ENCODE results near the gene ZNF366.

The ZNF366 gene

GRCh38 chr5:72507231-72507906, at the start of gene ZNF366:
TSS of gene ZNF366 (minus strand) at chr5:72507410. CDS start at chr5:72461496, 45,914 bp downstream.
- peak; percentile 63 for DNase-seq

GRCh38 chr5:72556351-72557166, 49.3 kb upstream of the ZNF366 start:
- DNase-seq, result peak; percentile 23

DNA sequence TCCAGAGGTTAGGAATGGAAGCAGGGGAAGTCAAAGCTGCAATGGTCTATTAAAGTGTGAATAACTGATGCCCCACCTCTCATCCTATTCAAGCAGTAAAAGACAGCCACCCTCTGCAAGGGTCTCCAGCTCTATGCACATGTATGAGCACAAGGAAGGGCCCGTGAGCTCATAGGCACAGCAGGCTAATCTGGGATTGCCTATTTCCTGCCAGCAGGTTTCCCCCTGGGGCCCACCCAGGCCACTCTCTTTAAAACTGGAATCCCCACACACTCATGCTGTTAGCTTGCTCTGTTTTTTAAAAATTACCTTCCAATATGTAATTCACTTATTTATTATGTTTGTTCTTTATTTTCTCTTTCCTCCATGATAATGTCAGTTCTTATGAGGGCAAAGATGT, 48.7 kb upstream of the ZNF366 start:
- DNase-seq, result no peak

GRCh38 chr5:72554897-72555296, 47.7 kb upstream of the ZNF366 start:
- DNase-seq, result no peak

GRCh38 chr5:72552041-72552557, 44.9 kb upstream of the ZNF366 start:
- no peak for DNase-seq

DNA sequence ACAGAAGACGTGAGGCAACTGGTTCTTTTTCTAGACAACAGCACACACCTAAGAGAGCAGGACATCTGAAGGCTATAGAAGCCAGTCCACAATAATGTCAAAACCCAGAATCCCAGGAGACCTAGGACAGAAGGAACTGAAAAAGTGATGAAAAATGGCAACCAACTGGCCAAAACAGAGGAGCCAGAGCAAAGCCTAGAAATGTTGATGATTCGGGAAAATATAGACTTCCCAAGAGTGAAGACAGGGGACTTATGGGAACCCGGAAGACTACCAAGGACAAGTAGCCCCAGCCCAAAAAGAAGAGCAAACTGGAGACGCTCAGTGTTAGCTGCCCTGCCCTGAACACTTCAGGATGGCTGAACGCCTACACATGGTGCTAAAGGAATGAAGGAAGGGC, 43.4 kb upstream of the ZNF366 start:
- DNase-seq, result no peak

DNA sequence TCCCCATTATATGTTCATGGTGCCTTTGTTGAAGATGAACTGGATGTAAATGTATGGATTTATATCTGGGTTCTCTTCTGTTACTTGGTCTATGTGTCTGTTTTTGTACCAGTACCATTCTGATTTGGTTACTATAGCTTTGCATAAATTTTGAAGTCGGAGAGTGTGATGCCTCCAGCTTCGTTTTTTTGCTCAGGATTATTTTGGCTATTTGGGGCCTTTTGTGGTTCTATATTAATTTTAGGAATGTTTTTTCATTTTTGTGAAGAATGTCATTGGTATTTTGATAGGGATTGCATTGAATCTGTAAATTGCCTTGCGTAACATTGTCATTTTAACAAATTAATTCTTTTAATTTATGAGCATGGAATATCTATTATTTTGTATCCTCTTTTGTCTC, 36.6 kb upstream of the ZNF366 start:
- DNase-seq, result no peak

- peak; percentile 38 for DNase-seq
Observed at GRCh38 chr5:72543365-72543764, 36.2 kb upstream of the ZNF366 start.

- DNase-seq, result no peak
Observed at GRCh38 chr5:72542695-72543094, 35.5 kb upstream of the ZNF366 start.

- DNase-seq, result no peak
Observed at GRCh38 chr5:72541501-72542225, 34.5 kb upstream of the ZNF366 start.

- DNase-seq, result no peak
Observed at GRCh38 chr5:72540759-72541438, 33.7 kb upstream of the ZNF366 start.

GRCh38 chr5:72539726-72540125, 32.5 kb upstream of the ZNF366 start:
- DNase-seq, result no peak

- DNase-seq, result no peak
Observed at GRCh38 chr5:72539038-72539437, 31.8 kb upstream of the ZNF366 start.

GRCh38 chr5:72537166-72537565, 30.0 kb upstream of the ZNF366 start:
- DNase-seq, result no peak

- DNase-seq, result peak; percentile 68
Observed at GRCh38 chr5:72531496-72532190, 24.4 kb upstream of the ZNF366 start.

- no peak for DNase-seq
Observed at GRCh38 chr5:72530196-72530595, 23.0 kb upstream of the ZNF366 start.

- DNase-seq, result no peak
Observed at GRCh38 chr5:72529383-72529782, 22.2 kb upstream of the ZNF366 start.

DNA sequence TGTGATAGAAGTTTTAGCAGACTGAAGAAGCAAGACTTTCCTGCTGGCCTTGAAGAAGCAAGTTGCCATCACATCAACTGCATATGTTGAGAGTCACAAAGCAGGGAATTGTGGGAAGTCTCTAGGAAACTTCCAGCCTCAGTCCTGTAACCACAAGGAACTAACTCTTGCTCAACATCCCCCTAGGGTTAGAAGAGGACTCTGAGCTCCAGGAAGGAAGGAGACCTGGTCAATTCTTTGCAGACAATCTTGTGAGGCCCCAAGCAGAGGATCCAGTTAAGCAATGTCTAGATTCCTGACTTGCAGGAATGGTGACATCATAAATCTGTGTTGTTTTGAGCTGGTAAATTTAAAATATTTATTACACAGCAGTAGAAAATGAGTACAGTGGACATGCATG, 18.6 kb upstream of the ZNF366 start:
- DNase-seq, result peak; percentile 73

DNA sequence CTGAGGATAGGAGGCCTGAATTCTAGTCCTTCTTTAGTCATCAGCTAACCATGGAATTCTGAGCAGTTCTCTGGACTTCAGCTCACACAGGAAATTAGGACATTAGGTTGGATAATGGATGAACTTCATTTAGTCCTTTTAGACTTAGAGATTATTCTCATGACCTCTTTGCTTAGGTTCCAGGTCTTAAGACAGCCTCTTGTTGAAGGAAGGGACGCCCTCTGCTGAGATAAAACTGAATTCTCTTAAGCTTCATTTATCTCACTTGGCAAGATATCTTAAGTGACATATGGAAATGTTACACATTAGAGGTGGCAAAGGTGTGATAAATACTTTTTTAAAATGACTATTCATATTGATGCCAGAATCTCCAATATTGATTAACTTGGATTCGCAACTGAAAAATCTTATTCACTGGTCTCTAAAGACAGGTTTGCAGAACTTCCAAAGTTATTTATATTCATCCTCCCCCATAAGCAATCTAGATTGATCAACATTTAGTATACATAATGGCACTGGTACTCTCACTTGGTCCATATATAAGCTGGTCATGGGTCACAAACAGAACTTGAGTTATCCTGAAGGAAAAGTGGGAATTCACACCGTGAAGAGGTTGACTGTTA, 16.9 kb upstream of the ZNF366 start:
- DNase-seq, result peak; percentile 79

GRCh38 chr5:72522607-72523006, 15.4 kb upstream of the ZNF366 start:
- no peak for DNase-seq

GRCh38 chr5:72519111-72519510, 11.9 kb upstream of the ZNF366 start:
- peak; percentile 63 for DNase-seq

All from inflammatory macrophage treated with lipopolysaccharide for 4 hours (primary cell).